Muscle of back (tissue), 11 donors: ENCODE measurements around the gene ADAM22. TPM values are rescaled to one million over a fixed set of nuclear protein-coding genes. Genes with fewer than 3 reads are reported as not detected.

Experiments
- DNase-seq, 3 donors: peaks; one replicate each; pipeline versions ENCODE4 v3.0.0 to v3.0.0-alpha.2; 2013
- polyA plus RNA-seq, 10 donors: library from polyadenylated mRNA; unstranded; fragments of 120-200 nt; gene quantifications; one replicate each; pipeline ENCODE4 v1.2.1, GENCODE V29; 2013; ENCODE audit not compliant: insufficient read length in 10 of 10

ADAM22 gene
- polyA plus RNA-seq, 10 donors: 7.6 to 44.9 (median 10.2) TPM

DNA sequence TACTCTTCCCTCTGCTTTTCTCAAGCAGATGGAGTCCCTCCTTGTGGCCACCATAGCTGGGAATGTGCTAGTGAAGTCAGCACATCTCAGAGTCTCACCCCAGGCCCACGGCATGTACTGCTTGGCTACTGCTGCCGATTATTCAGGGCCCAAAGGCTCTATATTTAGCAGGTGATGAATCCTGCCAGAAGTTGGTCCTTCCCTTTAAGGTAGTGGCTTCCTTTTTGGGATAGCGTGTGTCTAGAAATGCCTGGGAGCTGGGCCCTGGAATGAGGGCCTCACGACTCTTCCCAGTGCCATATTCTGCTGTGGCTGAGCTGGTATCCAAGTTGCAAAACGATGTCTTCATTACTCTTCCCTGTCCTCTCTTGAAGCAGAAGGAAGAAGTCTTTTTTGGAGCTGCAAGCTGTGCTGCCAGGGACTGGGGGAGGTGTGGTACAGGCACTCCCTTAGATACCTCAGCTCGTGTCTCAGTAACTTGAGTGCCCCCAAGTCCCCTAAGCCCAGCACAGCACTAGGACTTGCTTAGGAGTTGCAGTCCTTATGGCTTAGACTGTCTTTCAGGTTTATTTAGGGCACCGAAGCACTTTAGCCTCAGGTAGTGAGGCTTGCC lies 100.1 kb downstream of the ADAM22 start:
- DNase-seq: no peak

DNA sequence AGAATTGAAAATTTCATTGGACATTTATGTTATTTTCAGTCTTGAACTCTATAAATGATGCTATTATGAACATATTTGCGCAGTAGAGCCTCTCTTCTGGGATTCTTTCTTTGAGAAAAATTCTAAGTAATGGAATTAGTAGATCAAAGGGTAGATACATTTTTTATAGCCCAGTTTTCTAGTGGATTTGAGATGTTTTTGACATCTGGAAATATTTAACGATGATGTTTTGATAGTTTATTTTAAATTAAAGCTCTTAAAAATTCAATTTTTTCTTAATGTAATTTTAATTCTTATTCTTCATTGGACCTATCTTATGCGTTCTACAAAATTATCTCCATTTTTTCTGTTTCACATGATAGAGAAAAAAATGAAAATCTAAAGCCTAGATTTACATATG lies 103.0 kb downstream of the ADAM22 start:
- DNase-seq: no peak

DNA sequence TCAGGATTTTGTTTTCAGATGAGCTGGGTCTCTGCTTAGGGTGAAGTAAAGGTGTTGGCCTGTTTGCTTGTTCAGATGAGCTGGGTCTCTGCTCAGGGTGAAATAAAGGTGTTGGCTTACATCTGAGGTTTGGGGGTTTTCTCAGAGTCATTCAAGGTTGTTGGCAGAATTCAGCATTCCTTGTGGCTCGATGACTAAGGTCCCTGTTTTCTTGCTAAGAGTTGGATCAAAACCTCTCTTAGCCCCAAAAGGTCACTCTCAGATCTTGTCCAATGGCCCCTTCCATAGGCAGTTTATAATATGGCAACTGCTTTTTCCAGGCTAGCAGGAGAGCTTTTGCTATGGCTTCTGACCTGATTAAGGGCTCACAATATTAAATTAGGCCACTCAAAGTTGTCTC lies 106.6 kb downstream of the ADAM22 start:
- no peak for DNase-seq

DNA sequence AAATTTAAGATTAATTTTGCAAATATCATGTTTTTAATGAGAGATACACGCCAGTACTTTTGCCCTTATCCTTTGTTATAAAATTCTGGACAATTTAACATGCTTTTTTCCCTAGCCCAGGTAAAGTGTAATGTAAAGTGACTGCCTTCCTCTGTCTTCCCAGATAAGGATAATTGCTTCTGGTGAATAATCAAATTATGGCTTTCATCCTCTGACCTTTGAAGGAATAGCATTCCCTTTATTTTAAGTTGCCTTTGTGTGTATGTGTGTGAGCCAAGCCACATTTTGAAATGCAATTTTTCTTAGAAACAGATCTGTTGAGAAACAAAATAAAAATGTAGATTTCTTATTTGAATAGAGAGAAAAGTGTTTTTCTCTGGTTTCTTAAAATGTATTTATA lies 107.5 kb downstream of the ADAM22 start:
- no peak for DNase-seq

DNA sequence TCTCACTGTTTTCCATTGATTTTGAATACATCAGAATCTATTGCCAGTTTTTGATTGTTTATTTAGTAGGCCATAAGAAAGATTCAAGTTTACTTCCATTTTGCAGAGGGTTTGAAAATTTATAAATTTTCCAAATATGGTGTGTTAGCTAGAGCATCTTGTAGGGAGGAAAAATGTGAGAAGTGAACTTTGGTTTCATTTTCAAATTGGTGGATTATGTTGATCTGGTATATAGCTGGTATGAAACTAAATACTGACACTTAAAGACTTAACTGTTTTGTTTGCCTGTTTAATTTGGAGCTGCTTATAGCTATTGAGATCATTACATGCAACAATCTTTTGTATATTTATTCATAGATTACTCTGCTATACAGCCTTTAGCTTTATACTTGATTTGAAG lies 108.1 kb downstream of the ADAM22 start:
- DNase-seq: peak in 1 of 3 donors; percentile 18

DNA sequence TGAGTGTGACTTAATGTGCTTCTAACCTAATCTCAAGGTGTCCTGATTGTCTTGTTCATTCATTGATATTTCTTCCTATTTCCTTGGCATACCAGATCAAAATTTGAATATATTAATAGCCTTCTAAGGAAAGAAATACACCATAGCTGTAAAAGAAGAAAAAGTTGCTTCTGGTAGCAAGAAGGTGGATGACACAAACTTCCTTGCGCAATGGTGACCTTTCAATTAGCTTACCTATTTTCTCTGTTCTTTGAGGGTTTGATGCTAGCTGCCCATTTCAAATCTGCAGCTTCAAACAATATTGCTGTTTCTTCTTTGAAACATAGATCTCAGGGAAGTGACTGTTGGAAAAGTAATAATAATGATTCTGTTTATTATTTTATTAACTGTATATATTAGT lies 108.8 kb downstream of the ADAM22 start:
- DNase-seq: no peak

DNA sequence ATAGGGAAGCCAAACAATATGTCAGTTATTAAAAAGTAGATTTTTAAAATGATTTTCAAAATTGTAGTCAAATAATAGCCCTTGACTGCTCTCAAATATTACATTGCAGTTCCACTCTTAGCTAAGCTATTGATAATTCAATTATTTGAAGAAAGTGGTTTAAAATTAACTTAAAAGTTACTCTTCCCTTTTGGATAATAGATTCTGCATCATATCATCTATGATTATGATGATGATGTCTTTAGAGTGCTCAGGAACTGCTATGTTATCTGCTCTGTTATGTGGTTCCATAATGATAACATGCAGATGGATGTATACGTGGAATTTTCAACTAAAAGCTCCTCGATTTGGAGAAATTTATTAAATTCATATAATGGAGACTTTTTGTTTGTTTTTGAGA lies 110.0 kb downstream of the ADAM22 start:
- no peak for DNase-seq

DNA sequence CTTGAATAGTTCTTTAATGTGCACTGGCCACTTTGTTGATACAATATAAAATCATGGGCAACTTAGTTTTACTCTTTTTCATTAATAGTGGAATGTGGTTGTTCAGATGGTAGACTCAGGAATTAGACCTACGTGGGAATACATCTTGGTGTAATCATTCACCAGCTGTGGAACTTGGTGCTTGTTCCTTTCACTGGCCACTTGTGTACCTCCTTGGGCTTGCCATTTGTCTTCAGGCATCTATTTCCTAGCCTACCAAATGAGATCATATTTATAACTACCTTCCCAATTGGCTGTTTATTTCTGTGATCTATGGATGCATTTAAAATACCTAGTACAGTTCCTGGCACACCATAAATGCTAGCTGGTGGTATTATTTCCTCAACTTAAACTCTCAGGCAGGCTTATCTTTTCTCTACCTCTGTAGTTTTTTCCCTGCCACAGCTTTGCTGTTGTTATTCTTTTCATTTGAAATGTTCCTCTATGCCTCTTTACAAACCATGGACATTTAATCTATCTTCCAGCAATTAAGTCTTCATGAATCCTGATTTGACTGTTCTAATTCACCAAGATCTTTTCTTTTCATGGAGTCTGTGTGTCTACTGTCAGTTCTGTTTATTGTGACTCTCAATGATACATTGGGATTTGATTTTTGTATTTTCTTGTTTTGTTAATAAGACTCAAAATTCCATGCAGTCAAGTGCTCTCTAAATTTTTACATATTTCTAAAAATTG lies 113.0 kb downstream of the ADAM22 start:
- no peak for DNase-seq

DNA sequence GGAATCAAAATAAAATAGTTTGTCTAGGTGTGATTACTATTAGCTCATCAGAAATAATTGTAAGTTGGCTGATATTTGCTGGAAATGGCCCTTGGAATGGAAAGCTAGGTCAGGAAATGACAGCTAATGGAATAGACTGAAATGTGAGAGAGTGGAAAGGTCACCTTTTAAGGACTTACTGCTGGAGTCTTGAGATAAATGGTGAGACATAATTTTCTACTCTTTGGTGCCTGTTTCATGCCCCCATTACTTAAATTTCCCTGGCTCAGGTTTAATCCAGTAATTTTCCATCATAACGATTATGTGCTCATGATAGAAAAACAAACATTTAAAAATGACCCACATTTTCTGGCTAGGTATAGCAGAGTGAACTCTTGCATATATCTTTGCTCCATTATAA lies 123.6 kb downstream of the ADAM22 start:
- DNase-seq: no peak

DNA sequence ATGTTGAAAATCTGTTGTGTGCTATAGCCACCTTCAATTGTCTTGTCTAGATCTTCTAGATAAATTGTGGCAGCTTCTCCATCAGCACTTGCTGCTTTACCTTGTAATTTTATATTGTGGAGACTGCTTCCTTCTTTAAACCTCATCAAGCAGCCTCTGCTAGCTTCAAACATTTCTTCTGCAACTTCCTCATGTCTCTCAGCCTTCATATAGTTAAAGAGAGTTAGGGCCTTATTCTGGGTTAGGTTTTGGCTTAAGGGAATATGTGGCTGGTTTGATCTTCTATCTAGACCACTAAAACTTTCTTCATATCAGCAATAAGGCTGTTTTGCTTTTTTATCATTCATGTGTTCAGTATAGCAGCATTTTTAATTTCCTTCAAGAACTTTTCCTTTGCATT lies 128.2 kb downstream of the ADAM22 start:
- DNase-seq: no peak

DNA sequence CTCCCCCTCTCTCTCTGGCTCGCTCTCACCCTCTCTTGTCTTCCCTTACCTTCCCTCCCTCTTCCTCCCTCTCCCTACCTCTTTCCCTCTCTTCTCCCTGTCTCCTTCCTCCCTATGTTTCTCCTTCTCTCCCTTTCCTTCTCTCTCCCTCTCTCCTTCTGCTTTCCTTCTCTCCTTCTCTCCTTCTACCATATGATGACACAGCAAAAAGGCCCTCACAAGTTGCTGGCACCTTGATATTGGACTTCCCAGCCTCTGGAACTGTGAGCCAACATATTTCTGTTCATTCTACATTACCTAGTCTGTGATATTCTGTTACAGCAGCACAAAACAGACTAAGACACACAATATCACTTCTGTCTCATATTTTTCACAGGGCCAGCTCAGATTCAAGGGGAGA lies 135.0 kb downstream of the ADAM22 start:
- no peak for DNase-seq

DNA sequence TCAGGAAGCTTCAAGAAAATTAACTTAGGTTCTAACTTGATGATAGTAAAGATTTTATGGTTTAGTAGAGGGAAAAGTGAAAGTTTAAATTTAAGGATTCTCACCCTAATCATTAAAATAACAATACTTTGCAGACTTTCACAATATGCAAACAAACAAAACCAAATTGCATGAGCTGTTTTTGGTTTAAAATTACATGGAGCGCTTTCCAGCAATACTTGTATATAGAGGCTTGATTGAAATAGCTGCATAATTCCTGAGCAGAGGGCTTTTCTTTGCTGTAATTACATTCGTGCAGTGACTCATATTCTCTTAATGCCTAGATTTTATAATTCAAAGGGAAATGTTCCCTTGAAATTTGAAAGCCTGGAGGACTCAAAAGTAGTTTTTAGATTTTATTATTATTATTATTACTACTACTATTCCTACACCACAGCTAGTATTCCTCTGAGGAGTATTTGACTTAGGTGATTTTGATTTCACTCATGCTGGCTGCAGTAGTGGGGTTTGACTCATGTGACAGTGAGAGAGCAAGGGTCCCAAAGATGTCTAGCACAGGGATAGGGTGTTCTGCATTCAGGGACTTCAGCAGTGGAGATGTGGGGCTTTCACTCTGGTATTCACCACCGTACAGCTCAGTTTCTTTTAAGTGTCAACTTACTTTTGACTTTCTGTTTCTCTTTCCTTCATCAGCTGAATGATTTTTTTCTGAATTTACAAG lies 138.1 kb downstream of the ADAM22 start:
- DNase-seq: no peak

DNA sequence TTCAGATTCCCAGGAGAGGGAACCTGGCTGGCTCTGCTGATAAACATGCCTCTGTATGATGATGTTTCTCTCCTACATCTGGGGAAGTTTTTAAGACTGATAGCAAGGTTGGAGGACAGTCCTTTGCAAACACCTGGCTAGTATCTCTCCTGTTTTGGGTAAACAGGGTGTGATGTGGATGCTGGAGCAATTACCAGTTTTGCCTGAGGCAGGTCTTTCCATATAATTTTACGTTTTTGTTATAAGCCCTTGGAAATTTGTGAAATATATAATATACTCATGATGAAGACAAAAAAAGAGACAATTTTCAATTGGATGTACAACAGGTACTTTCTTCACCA lies 138.6 kb downstream of the ADAM22 start:
- DNase-seq: peak in 1 of 3 donors; percentile 29

DNA sequence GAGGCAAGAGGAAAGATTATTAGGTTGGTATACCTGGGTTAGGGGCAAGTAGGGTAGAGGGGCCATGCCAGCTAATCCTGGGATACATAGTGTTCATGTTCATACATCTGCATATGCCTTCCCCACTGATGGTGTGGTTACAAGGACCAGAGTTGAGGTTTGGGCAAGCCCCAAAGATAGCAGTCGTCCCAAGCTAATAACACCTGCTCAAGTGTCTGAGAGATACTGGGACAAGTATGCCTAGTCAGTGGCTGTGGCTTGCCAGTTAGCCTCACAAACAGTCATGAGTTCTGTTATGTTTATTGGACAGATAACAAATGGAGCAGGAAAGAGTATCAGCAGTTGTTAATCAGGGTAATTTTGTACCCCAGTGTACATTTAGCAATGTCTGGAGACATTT lies 139.6 kb downstream of the ADAM22 start:
- DNase-seq: no peak

DNA sequence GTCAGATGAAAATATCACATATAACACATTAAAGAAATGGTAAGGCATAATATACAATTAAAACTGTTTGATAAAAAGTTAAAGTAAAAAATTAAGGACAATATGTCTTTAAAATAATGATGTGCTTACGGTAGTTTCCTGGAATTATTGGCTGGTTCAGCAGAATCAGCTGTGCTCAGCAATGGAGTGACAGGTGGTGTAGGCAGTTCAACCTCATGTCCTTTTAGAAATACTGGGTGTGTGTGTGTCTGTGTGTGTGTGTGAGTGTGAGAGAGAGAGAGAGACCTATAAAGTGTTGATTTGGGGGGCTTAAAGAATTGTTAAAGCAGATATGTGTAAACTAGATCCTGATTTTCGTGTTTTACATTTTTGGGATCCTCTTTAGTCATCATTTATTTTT lies 141.2 kb downstream of the ADAM22 start:
- no peak for DNase-seq

DNA sequence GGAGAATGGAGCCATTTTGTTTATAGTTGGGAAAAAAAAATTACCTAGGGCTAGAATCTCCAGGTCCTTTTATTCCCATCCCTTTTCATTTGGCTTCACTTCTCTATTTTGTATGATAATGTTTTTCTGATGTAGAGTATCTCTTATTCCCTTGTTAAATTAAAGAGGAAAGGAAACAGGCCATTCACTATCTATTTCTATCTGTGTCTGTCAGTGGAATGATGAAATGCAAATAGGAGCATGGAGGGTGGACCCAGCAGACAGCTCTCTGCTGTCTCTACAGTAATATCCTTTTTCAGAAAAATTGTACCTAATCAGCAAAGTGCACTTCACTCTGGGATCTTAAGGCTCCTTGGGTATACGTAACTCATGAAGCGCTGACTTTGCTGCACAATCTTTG lies 149.8 kb downstream of the ADAM22 start:
- DNase-seq: no peak

DNA sequence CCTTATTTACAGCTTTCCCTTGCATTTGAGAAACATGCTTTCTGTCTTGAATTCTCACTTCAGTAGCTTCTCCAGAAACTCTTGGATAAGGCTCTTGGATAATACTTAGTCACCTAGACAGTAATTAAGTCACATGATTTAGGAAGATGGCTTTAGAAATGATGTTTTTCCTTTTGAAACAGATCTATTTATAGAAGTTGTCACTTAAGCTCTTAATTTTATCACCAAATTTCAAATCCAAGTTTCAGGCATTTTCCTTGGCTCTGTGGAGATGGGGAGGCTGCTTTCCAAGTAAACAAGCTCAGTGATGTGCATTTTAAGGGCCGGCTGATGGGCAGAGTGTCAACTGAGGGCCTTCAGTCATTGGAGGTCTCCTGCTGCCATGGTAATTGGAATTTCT lies 155.5 kb downstream of the ADAM22 start:
- DNase-seq: peak in 1 of 3 donors; percentile 64

DNA sequence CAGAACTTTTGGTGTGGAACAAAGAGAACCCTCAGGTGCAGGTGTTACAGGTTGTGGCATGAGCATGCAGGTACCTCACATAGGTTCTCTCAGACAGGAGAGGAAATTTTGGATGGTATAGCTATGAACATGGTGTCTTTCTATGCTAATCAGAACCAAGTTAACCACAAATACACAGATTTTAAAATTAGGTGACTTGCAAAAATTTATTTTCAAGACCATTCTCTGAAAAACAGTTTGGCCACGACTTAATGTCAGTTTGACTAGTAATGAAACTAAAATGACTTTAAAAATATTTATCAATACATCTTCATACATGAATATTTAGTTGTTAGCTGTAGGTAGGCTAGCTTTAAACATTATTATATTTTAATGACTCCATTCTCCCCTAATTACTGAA lies 156.2 kb downstream of the ADAM22 start:
- DNase-seq: no peak

DNA sequence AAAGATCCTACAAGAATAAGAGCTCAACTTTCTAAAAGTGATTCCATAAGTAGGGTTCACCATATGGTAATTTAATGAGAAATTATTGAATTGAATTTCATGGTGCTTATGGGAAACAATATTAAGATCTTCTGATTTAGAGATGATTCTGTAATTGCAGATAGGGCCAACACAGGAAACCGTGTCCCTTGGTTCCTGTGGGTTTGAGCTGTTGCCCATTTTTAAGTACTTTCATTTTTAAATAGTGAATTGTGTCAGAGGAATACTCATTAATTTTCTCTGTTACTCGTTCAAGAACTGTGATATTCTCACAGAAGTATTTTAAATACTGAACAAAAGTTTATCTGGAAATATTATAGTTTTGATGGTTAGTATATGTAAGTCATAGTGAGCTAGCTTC lies 156.6 kb downstream of the ADAM22 start:
- peak in 1 of 3 donors; percentile 40 for DNase-seq

DNA sequence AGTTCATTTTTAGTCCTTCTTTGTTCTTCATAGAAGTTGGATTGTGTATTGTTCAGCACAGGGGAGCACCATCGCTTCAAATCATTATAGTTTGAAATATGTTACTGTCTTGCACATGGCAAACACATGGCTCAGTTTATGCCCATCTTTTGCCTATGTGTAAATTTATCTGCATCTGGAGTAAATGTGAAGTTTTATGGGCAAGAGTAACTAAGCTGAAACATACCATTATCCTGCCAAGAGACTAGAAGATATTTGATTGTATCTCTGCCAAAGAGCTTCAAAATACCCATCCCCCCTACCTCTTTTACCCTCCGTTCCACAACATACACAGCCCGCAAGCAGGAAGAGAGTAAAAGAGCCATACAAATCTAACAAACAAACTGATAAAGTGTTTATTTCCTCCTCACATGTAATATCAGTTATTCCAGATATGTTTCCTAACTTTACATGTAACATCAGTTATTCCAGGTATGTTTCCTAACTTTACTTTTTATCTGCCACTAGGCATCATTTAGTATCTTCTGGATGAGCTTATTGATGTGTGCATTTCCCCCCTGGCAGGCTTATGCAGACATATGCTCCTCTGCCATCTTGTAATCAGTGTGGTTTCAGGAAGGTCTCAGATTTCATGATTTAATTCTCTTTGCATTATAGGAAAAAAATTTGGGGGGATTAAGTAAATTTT lies 158.1 kb downstream of the ADAM22 start:
- no peak for DNase-seq

DNA sequence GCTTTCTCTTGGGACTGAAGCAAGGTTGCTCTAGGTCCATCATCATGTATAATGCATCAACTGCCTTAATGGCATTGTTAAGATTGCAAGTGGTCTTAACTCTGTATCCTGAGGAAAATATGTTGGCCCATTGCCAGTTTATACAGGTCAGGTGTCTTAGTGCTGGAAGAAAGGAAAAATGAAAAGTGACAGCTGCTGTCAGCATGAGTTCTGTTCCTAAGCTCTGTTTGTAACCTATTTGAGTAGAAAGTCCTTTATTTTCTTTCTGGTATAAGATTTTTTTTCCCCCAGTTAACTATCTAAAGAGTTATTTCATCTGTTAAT lies 158.6 kb downstream of the ADAM22 start:
- no peak for DNase-seq

DNA sequence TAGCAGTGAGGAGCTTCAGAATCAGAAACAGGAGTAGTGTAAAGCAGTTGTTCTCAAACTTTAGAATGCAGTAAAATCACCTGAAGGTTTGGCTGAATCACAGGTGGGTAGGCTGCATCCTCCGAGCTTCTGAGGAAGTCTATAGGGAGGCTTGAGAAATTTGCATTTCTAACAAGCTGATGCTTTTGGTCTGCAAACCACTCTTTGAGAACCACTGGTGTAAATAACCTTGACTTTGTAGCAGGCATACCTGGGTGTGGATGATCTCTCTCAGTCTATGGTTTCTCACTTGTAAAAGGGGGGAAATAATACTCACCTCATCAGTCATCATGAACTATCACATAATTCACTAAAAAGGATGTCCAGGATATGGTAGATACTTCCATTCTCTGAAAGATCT lies 167.7 kb downstream of the ADAM22 start:
- no peak for DNase-seq

DNA sequence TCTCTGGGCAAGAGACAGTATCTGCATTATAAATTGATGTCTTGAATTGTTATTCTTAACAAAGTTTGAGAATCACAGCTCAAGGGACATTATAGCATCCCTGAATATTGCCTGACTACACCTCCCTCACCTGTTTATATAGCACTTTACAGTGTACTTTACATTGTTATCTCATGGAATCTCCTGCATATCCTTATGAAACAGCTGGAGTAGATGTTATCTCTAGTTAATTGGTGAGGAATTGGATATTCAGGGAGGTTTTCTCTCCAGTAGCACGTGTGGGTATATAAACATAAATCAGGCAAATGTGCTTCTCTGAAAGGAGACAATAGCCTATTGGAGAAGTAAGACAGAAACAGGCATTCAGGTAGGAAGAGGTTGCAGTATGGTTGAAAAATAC lies 168.6 kb downstream of the ADAM22 start:
- no peak for DNase-seq
